OCI-LY7 (cell line): ENCODE results near the gene KIF7. TPM values are rescaled to one million over a fixed set of nuclear protein-coding genes. Genes with fewer than 3 reads are reported as not detected.

ENCODE experiments used
- BruUV-seq: library from RNA; stranded (reverse); fragments of 400-500 nt; replicated peaks from 2 replicates; lab custom pipeline; 2021; lab: Mats Ljungman, UMichigan
- CTCF ChIA-PET: fragments of 300-600 bp; sonication (Branson Sonifier 250); formaldehyde crosslinking; loops from one replicate; lab custom pipeline; 2022; ENCODE audit warnings: antibody characterized with exemption; ENCODE audit not compliant: unreplicated experiment; lab: Charles Lee
- POLR2A ChIA-PET: fragments of 300-600 bp; sonication (Branson Sonifier 250); formaldehyde crosslinking; loops from one replicate; lab custom pipeline; 2022; ENCODE audit warnings: antibody characterized with exemption; lab: Charles Lee
- DNase-seq: peaks from one replicate; pipeline ENCODE4 v3.0.0-alpha.2; 2015; ENCODE audit warnings: low spot score
- H2AFZ ChIP-seq: fragments of 200-600 bp; sonication (generic), shearing (Covaris generic); 2 replicates; pipeline ENCODE4 v1.6.1; 2014; ENCODE audit warnings: mild to moderate bottlenecking, antibody characterized with exemption, low read length, moderate library complexity
- H3K27ac ChIP-seq: fragments of 200-600 bp; sonication (generic); 2 replicates; pipeline ENCODE4 v1.5.1; 2014; ENCODE audit warnings: mixed run types, low read depth, mild to moderate bottlenecking, moderate library complexity, low read length, inconsistent platforms; ENCODE audit not compliant: poor library complexity, severe bottlenecking
- H3K36me3 ChIP-seq: fragments of 200-600 bp; sonication (generic); 2 replicates; pipeline ENCODE4 v1.6.1; 2014; ENCODE audit warnings: mild to moderate bottlenecking, antibody characterized with exemption, low read length, moderate library complexity, mixed read lengths; ENCODE audit not compliant: insufficient read depth
- H3K4me1 ChIP-seq: fragments of 200-600 bp; sonication (generic); 2 replicates; pipeline ENCODE4 v1.5.1; 2014; ENCODE audit warnings: mild to moderate bottlenecking, low read length; ENCODE audit not compliant: insufficient read depth, poor library complexity, severe bottlenecking
- H3K4me2 ChIP-seq: fragments of 200-600 bp; sonication (generic); 2 replicates; pipeline ENCODE4 v1.6.1; 2014; ENCODE audit warnings: mild to moderate bottlenecking, low read length
- H3K4me3 ChIP-seq: fragments of 200-600 bp; sonication (generic); 2 replicates; pipeline ENCODE4 v1.5.1; 2014; ENCODE audit warnings: mild to moderate bottlenecking, low read depth, low read length; ENCODE audit not compliant: poor library complexity, severe bottlenecking
- H3K79me2 ChIP-seq: fragments of 200-600 bp; sonication (generic); 2 replicates; pipeline ENCODE4 v1.6.1; 2016; ENCODE audit warnings: low read depth, mild to moderate bottlenecking, low read length, moderate library complexity, mixed read lengths; ENCODE audit not compliant: insufficient read depth
- H3K9me2 ChIP-seq: fragments of 200-600 bp; sonication (generic); 2 replicates; pipeline ENCODE4 v1.6.1; 2016; ENCODE audit warnings: mild to moderate bottlenecking, low read length, mixed read lengths; ENCODE audit not compliant: insufficient read depth
- H3K9me3 ChIP-seq: fragments of 200-600 bp; sonication (generic); 2 replicates; pipeline ENCODE4 v1.6.1; 2014; ENCODE audit warnings: mild to moderate bottlenecking, mixed run types, low read length, mixed read lengths
- H4K20me1 ChIP-seq: fragments of 200-600 bp; sonication (generic); 2 replicates; pipeline ENCODE4 v1.6.1; 2014; ENCODE audit warnings: mild to moderate bottlenecking, antibody characterized with exemption, low read length, moderate library complexity, mixed read lengths; ENCODE audit not compliant: insufficient read depth
- EZH2phosphoT487 ChIP-seq: fragments of 200-600 bp; sonication (generic); IDR thresholded peaks from 2 replicates; pipeline ENCODE4 v1.6.1; 2018; ENCODE audit warnings: low read depth, borderline replicate concordance, mild to moderate bottlenecking, mixed run types, antibody characterized with exemption, low read length, moderate library complexity, mixed read lengths
- intact Hi-C: fragments of 100-400 bp; cut with micrococcal nuclease; formaldehyde crosslinking; loops from one replicate; pipeline ENCODE4 v1.10.0; 2022; ENCODE audit not compliant: unreplicated experiment
- total RNA-seq, 2 experiments: library from RNA; depleted of rRNA in 1 of 2; stranded (reverse); fragments of >200 nt in 1 of 2; shearing (Covaris generic) in 1 of 2; gene quantifications; 2 replicates each; pipeline ENCODE4 v1.2.3, GENCODE V29; 2014 to 2022
- TF ChIP-seq, protein P1 (sequence below): fragments of 200-600 bp; sonication (generic); conservative IDR thresholded peaks from 2 replicates; pipeline ENCODE4 v1.5.1; 2014; ENCODE audit warnings: mild to moderate bottlenecking, antibody characterized with exemption, low read length, moderate library complexity, mixed read lengths

The KIF7 gene
- total RNA-seq, 2 experiments from 2014 or later, result 0.10 TPM; not detected in 1

DNA sequence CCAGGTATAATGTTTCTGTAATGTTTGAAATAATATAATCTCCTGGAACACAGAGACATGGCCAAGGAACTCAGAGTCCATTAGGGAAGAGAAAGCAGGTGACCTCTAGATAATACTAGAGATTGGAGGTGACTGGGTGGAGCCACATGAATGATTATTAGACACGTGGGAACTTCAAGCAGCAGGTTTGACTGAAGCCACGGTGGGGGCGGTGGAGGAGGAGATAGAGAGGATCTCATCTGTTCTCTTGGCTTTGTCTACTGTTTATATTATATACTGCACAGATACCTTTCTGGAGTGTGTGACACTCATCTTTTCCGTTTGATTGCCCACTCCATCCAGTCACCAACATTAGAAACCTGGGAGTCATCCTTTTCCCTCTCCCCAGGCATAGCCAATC is 33.7 kb downstream of the KIF7 start:
- intact Hi-C loops, result no loop called here
- BruUV-seq, result no TSS peak
- POLR2A ChIA-PET, result interaction anchor here (0.6 kb wide), 1 partner anchor 1274 kb away, joined by 3 read pairs; no protein-coding TSS in a partner anchor

DNA sequence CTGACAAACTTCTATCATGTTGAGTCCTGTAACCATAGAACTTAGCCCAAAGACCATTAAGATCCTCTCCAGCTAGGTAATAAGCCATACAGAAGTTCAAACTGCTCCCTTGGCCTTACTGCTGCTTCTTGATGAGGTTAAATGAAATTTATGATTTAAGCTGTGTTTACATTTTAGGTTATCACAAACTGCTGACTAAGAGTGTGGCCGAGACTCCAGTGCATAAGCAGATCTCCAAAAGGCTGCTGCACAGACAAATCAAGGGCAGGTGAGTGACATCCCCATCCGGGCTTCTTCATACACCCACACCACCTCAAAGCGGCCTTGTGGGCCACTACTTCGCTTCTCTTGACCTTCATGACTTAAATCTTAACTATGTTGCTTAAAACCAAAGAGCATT is 39.0 kb downstream of the KIF7 start:
- Histone ChIP-seq H2AFZ (no peak overlapping the region), H3K9me2 (no peaks in the 10 kb centered on the region), H3K79me2 (no peaks in the 10 kb centered on the region), H3K9me3 (peaks cover 6% of the 10 kb centered on the region; the same call in 1 of the 2 replicates), H4K20me1 (no peaks in the 10 kb centered on the region), H3K4me1 (no peaks in the 10 kb centered on the region), H3K27ac (no peak overlapping the region), H3K4me3 (no peak overlapping the region), H3K4me2 (no peak overlapping the region), H3K36me3 (peaks cover 95% of the 10 kb centered on the region)
- POLR2A ChIA-PET, result interaction anchor here (1.0 kb wide), 1 partner anchor 22 kb away, joined by 3 read pairs; no protein-coding TSS in a partner anchor
- DNase-seq, result no peak
- TF ChIP-seq, protein P1, sequence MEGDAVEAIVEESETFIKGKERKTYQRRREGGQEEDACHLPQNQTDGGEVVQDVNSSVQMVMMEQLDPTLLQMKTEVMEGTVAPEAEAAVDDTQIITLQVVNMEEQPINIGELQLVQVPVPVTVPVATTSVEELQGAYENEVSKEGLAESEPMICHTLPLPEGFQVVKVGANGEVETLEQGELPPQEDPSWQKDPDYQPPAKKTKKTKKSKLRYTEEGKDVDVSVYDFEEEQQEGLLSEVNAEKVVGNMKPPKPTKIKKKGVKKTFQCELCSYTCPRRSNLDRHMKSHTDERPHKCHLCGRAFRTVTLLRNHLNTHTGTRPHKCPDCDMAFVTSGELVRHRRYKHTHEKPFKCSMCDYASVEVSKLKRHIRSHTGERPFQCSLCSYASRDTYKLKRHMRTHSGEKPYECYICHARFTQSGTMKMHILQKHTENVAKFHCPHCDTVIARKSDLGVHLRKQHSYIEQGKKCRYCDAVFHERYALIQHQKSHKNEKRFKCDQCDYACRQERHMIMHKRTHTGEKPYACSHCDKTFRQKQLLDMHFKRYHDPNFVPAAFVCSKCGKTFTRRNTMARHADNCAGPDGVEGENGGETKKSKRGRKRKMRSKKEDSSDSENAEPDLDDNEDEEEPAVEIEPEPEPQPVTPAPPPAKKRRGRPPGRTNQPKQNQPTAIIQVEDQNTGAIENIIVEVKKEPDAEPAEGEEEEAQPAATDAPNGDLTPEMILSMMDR, result no peak
- no peak for TF ChIP-seq EZH2phosphoT487
- intact Hi-C loops, result loop anchor here (10.0 kb wide), 1 partner anchor 351 kb away; no protein-coding TSS in a partner anchor
- CTCF ChIA-PET, result no interaction called here
- no TSS peak for BruUV-seq

More for the DNA sequence above, 33.7 kb downstream of the KIF7 start:
- TF ChIP-seq, protein P1, result no peak
- TF ChIP-seq EZH2phosphoT487, result no peak
- H3K9me3 ChIP-seq, result no peaks in the 10 kb centered on the region
- no peak for DNase-seq
- no peak overlapping the region for H3K4me2 ChIP-seq
- no peaks in the 10 kb centered on the region for H4K20me1 ChIP-seq
- H3K79me2 ChIP-seq, result no peaks in the 10 kb centered on the region
- no peak overlapping the region for H3K27ac ChIP-seq
- no peaks in the 10 kb centered on the region for H3K4me1 ChIP-seq
- H2AFZ ChIP-seq, result no peak overlapping the region
- H3K4me3 ChIP-seq, result no peak overlapping the region
- H3K9me2 ChIP-seq, result no peaks in the 10 kb centered on the region
- peaks cover 97% of the 10 kb centered on the region for H3K36me3 ChIP-seq
- CTCF ChIA-PET, result no interaction called here

GRCh38 chr15:89615135-89615534 is 40.1 kb downstream of the KIF7 start:
- peaks cover 96% of the 10 kb centered on the region for H3K36me3 ChIP-seq
- ChIA-PET CTCF (no interaction called here), POLR2A (interaction anchor here (0.7 kb wide), 1 partner anchor 387 kb away, joined by 4 read pairs; no protein-coding TSS in a partner anchor)
- no peak overlapping the region for H3K27ac ChIP-seq
- no peaks in the 10 kb centered on the region for H4K20me1 ChIP-seq
- no peak for DNase-seq
- H3K4me2 ChIP-seq, result no peak overlapping the region
- H3K9me2 ChIP-seq, result no peaks in the 10 kb centered on the region
- no peak overlapping the region for H3K4me3 ChIP-seq
- no peaks in the 10 kb centered on the region for H3K79me2 ChIP-seq
- TF ChIP-seq, protein P1, result no peak
- TF ChIP-seq EZH2phosphoT487, result no peak
- no peaks in the 10 kb centered on the region for H3K4me1 ChIP-seq
- BruUV-seq, result no TSS peak
- intact Hi-C loops, result loop anchor here (10.0 kb wide), 1 partner anchor 350 kb away; no protein-coding TSS in a partner anchor
- no peak overlapping the region for H2AFZ ChIP-seq
- H3K9me3 ChIP-seq, result peaks cover 9% of the 10 kb centered on the region; the same call in 1 of the 2 replicates
